Measurements from ENCODE around the gene LMX1B.

GRCh38 chr9:126564716-126565115, 49.0 kb upstream of the LMX1B start:
- TF ChIP-seq ZNF274 (IDR thresholded peaks at IDR 0.05; ENCODE audit: low read length) = no peak
- no peak for TF ChIP-seq ZNF274 (tag by site-specific recombination; IDR thresholded peaks at IDR 0.05; ENCODE audit: borderline replicate concordance)
- TF ChIP-seq ZNF155 (tag by site-specific recombination; IDR thresholded peaks at IDR 0.05) = no peak

Data from HEK293 (cell line).